ENCODE measurements around the gene SNX3.
"Not testable (repeated sequence)": the region's sequence is repeated elsewhere in the genome, so short reads cannot be mapped to it uniquely, and the experiment has no call there.

The SNX3 gene

GRCh38 chr6:108294297-108294726, 33.5 kb upstream of the SNX3 start:
- TF ChIP-seq CTCF (IDR thresholded peaks at IDR 0.05; ENCODE audit: insufficient read depth, low read depth, low read length, missing control alignments) = no peak
- peak overlapping the region; percentile 96 for H3K4me3 ChIP-seq (ENCODE audit: low read length)
- DNase-seq (ENCODE audit: low read depth) = no peak

- TF ChIP-seq CTCF (IDR thresholded peaks at IDR 0.05; ENCODE audit: insufficient read depth, low read depth, low read length, missing control alignments) = no peak
- no peak for DNase-seq (ENCODE audit: low read depth)
- H3K4me3 ChIP-seq (ENCODE audit: low read length) = peak overlapping the region; percentile 96
Measured at GRCh38 chr6:108293527-108294296, 32.9 kb upstream of the SNX3 start.

GRCh38 chr6:108292561-108292960, 31.7 kb upstream of the SNX3 start:
- H3K4me3 ChIP-seq (ENCODE audit: low read length); DNase-seq (ENCODE audit: low read depth): not testable (repeated sequence)

GRCh38 chr6:108291091-108291490, 30.3 kb upstream of the SNX3 start:
- H3K4me3 ChIP-seq (ENCODE audit: low read length) = no peak overlapping the region
- no peak for DNase-seq (ENCODE audit: low read depth)

GRCh38 chr6:108288742-108289141, 27.9 kb upstream of the SNX3 start:
- TF ChIP-seq CTCF (IDR thresholded peaks at IDR 0.05; ENCODE audit: insufficient read depth, low read depth, low read length, missing control alignments) = no peak
- H3K4me3 ChIP-seq (ENCODE audit: low read length) = no peak overlapping the region
- no peak for DNase-seq (ENCODE audit: low read depth)

More at GRCh38 chr6:108291091-108291490, 30.3 kb upstream of the SNX3 start:
- no peak for TF ChIP-seq CTCF (IDR thresholded peaks at IDR 0.05; ENCODE audit: insufficient read depth, low read depth, low read length, missing control alignments)

GRCh38 chr6:108287373-108287772, 26.5 kb upstream of the SNX3 start:
- no peak for DNase-seq (ENCODE audit: low read depth)
- H3K4me3 ChIP-seq (ENCODE audit: low read length) = no peak overlapping the region
- no peak for TF ChIP-seq CTCF (IDR thresholded peaks at IDR 0.05; ENCODE audit: insufficient read depth, low read depth, low read length, missing control alignments)

GRCh38 chr6:108286366-108286765, 25.5 kb upstream of the SNX3 start:
- TF ChIP-seq CTCF (IDR thresholded peaks at IDR 0.05; ENCODE audit: insufficient read depth, low read depth, low read length, missing control alignments) = no peak
- no peak overlapping the region for H3K4me3 ChIP-seq (ENCODE audit: low read length)
- DNase-seq (ENCODE audit: low read depth) = no peak
